HG02571 (cell line): Measurements from ENCODE around the gene KHNYN.
"Not testable (repeated sequence)": the region's sequence is repeated elsewhere in the genome, so short reads cannot be mapped to it uniquely, and the experiment has no call there.

ENCODE experiments used
- ATAC-seq: cut with Tn5 transposase; IDR thresholded peaks from one replicate; pipeline ENCODE4 v1.9.1; 2021; ENCODE audit warnings: mild to moderate bottlenecking, moderate library complexity; ENCODE audit not compliant: unreplicated experiment

Gene KHNYN

GRCh38 chr14:24429395-24430142 lies at the start of gene KHNYN, which contains the start of gene CBLN3:
Gene KHNYN (plus strand): TSS chr14:24429954. CDS start chr14:24430731, 777 bp downstream.
Gene CBLN3 (minus strand): TSS chr14:24429668. CDS start chr14:24429054, 614 bp downstream.
- ATAC-seq = peak; percentile 75

- no peak for ATAC-seq
Observed at GRCh38 chr14:24381363-24382063, 48.2 kb upstream of the KHNYN start.

DNA sequence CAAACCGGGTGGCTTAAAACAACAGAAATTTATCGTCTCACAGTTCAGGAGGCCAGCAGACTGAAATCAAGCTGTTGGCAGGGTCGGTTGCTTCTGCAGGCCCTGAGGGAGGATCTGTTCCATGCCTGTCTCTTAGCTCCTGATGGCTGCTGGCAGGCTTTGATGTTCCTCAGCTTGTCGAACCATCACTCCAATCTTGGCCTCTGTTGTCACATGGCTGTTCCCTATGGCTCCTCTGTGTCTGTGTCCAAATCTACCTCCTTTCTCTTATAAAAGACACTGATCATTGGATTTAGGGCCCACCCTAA lies 47.7 kb upstream of the KHNYN start:
- no peak for ATAC-seq

GRCh38 chr14:24384169-24384568 lies 45.6 kb upstream of the KHNYN start:
- no peak for ATAC-seq

DNA sequence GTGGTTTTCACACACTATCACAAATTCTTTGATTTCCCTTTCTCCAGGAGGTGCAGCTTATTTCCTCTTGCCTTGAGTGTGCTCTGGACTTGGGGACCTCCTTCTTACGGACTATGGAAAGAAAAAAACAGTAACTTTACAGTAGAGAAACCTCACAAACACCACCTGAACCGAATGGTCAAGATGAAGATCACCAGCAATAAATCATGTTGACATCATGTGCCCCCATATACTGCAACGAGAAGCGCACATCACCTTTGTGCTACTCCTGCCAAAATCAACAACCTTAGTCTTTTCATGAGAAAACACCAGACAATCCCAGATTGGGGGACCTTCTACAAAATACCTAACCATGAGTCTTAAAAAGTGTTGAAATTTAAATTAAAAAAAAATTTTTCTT lies 44.2 kb upstream of the KHNYN start:
- no peak for ATAC-seq

DNA sequence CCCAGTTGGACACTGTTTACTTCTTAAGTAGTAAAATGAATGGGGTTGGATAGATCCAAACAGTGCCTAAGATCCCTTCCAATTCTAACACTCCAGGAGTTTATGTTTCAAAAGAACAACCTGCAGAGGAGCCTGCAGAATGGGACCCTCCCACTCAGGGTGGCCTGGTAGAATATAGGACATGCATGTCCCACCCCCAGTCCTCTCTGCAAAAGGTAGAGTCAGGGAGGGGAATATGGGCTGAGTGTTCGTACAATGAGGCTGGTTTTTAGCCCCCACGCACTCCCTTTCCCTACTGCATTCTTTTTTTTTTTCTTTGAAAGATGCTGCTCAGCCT lies 42.8 kb upstream of the KHNYN start:
- no peak for ATAC-seq

DNA sequence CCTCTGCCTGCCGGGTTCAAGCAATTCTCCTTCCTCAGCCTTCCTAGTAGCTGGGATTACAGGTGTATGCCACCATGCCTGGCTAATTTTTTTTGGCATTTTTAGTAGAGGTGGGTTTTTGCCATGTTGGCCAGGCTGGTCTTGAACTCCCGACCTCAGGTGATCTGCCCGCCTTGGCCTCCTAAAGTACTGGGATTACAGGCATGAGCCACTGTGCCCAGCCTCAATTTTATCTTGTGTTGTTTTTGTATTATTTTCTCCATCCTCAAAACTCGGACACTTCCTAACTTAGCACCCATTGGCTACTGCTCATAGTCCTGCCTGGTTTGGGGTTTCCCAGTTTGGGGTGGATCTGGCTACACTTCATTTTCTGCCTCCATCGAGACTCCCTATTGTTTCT lies 42.2 kb upstream of the KHNYN start:
- not testable (repeated sequence) for ATAC-seq

GRCh38 chr14:24388474-24389179 lies 41.1 kb upstream of the KHNYN start:
- ATAC-seq = no peak

DNA sequence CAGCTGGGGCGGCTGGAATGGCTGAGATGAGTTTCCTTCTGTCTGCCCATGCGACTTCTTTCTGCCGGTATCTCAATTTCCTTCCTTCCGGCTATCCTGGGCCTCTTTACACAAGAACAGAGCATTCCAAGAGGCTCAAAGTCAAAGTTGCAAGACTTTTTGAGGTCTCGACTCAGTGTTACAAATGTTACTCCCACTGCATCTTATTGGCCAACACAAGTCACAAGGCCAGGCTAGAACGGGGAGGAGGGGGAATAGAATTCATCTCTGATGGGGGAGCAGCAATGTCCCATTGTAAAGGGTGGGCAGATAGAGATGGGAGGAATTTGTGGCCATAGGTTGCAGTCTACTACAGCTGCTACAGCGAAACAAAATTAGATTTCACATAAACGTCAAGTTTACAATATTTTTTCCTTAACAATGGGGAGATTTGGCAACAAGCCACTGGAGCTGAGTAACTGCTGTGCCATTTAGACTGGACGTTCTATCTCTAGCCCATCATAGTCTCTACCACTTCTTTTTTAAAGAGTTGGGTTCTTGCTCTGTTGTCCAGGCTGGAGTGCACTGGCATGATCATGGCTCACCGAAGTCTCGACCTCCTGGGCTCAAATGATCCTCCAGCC lies 40.4 kb upstream of the KHNYN start:
- ATAC-seq = no peak

- no peak for ATAC-seq
Observed at GRCh38 chr14:24390701-24391468, 38.9 kb upstream of the KHNYN start.

DNA sequence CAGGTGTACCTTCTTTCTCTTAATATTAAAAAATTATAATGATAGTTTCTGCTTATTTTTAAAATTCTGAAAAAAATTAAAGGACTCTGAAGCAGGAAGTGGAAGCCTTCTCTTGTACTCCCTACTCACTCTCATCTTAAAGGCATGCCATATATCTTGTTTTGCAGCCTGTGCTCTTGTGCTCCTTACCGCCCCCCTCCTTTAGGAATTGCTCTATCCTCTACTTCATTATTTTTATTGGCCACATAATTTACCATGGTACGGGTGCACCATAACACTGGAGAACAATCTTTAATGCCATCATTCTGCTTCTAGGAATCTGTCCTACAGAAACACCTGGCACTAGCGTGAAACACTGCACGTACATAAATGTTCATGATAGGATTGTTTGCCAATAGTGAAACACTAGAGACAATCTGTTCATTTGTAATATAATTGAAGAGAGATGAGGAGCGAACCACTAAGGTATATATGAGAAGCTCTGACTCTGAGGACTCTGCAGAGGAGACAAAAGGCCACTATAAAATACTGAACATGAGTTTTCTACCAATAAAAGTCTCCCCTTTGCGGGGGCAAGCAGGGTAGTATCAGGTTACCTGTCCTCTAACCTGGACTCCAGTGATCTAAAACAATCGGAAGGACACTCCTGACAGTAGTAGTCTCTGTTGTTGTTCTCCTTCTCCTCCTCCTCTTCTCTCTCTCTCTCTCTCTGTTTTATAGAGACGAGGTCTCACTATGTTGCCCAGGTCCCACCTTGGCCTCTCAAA lies 37.2 kb upstream of the KHNYN start:
- no peak for ATAC-seq

- no peak for ATAC-seq
Observed at GRCh38 chr14:24394275-24394674, 35.5 kb upstream of the KHNYN start.

- no peak for ATAC-seq
Observed at GRCh38 chr14:24395609-24396582, 33.9 kb upstream of the KHNYN start.

DNA sequence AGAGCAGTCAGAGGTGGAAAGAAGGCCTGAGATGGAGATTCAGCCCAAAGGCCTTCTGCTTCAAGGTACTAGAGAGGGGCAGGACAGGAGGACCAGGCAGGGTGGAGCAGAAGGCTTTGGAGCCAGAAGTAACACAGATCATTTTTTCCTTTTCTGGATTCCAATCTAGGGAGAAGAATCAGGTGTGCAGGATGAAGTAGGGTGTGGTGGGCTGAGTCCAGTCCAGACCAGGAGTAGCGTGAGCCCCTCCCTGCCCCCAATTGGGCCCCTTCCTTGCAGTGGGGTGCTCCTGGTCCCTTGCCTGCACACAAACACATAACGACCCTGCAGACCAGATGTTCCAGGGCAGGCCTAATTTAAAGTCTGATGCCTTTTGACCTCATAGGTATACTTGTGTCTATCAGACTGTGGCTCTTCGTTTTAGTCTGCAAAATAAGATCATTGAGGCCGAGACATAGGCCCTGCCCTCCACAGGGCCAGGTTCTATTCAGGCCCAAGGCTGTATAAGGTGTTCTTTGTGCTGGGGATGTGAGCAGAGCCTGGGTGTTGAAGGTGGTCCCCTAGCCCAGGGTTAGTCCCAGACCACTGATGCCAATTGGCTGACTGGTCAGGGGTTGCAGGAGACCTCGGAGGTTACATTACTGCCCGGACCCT lies 32.0 kb upstream of the KHNYN start:
- no peak for ATAC-seq

DNA sequence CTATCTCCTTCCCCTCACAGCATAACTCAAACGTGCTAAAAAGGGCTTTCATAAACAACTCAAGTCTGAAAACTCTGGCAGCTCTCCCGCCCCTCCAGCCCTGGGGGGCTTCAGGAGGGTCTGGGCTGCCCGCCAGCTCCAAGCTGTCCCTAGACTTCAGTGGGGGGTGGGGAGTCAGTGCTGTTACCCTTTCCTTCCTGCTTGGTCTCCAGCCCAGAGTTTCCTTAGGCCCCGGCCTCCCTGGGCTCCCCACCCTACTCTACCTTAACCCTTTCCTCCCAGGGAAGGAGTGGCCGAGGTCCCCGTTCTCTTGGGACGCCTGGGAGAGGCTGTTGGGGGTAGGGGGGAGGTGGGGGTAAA lies 31.5 kb upstream of the KHNYN start:
- no peak for ATAC-seq

DNA sequence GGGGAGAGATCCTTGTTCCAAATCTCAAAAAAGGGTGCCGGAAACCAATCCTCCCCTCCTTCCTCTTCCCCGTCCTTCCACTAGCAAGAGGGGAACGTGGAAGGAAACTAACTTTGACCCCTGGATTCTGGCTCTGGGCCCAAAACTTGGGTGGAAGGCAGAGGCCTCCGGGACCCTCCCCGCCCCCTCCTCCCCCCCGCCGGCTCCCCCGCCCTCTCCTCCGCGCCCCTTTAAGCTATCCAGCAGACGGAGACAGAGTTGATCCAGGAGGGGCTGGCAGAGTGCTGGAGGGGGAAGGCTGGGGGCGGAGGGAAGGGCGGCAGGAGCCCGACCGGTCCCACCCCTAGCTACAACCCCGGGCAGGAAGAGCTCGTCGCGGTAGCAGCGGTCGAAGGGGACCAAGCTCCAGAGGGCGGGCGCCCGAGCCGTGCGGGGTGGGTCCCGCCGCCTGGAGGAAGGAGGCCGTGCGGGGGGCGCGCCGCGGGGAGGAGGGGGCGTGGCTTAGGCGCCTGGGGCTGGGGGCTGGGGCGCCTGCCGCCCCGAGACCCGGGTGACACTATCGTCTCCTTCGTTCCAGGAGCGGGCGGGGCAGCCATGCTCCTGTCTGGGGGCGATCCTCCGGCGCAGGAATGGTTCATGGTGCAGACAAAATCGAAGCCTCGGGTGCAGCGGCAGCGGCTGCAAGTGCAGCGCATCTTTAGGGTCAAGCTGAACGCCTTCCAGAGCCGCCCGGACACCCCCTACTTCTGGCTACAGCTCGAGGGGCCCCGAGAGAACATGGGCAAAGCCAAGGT lies 30.9 kb upstream of the KHNYN start, which contains the start of gene NYNRIN:
NYNRIN (plus strand) TSS at position 351 of the 794 bp plus-strand sequence; CDS start at position 595, 244 bp downstream.
- ATAC-seq = no peak

DNA sequence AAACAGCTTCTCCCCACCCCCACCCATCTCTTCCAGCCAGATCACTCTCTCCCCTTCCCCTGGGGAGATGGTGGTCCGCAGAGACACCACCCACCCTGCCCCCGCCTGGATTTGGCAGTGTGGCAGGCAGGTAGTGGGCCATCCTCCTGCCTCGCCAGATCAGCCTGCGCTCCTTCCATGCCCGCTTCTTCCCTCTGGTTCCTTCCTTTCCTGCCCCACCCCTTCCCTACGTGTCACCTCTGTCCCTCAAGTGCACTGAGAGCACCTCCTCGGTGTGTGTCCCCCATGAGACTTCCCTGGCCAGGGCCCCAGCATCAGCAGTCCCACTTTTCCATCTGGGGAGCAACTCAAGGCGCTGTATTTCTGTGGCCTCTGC lies 30.3 kb upstream of the KHNYN start:
- no peak for ATAC-seq
